Sigmoid colon (tissue), 4 donors: ENCODE measurements around the gene SLC5A4.
"Not testable (repeated sequence)": the region's sequence is repeated elsewhere in the genome, so short reads cannot be mapped to it uniquely, and the experiment has no call there.

Experiments
- POLR2AphosphoS5 ChIP-seq, 4 donors: sonication (generic); formaldehyde crosslinking; IDR thresholded peaks; one replicate each; pipeline ENCODE4 v1.6.1; 2017; ENCODE audit warnings: antibody characterized with exemption in 4 of 4
- TF ChIP-seq, protein P1 (sequence below), 4 experiments: fragments of 450-650 bp in 3 of 4; fragments of 200-600 bp in 1 of 4; IDR thresholded peaks; one replicate each; pipeline ENCODE4 v1.5.1; 2016 to 2019; ENCODE audit warnings: antibody characterized with exemption in 4 of 4, mild to moderate bottlenecking in 3 of 4, moderate library complexity in 2 of 4

DNA sequence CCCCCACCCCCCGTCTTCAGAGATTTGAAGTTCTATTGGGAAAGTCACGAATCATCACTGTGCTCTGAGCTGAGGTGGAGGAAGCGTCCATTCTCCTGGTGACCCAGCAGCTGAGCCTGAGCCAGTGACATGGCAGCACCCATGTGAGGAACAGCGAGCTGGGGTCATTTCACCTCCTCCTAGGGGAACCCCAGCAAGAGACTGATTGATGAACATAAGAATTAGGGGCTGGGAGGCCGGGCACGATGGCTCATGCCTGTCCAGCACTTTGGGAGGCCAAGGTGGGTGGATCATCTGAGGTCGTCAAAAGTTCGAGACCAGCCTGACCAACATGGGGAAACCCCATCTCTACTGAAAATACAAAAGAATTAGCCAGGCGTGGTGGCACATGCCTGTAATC is 61.8 kb downstream of the SLC5A4 start:
- TF ChIP-seq POLR2AphosphoS5 (IDR thresholded peaks at IDR 0.05) = not testable (repeated sequence)
- TF ChIP-seq, protein P1, sequence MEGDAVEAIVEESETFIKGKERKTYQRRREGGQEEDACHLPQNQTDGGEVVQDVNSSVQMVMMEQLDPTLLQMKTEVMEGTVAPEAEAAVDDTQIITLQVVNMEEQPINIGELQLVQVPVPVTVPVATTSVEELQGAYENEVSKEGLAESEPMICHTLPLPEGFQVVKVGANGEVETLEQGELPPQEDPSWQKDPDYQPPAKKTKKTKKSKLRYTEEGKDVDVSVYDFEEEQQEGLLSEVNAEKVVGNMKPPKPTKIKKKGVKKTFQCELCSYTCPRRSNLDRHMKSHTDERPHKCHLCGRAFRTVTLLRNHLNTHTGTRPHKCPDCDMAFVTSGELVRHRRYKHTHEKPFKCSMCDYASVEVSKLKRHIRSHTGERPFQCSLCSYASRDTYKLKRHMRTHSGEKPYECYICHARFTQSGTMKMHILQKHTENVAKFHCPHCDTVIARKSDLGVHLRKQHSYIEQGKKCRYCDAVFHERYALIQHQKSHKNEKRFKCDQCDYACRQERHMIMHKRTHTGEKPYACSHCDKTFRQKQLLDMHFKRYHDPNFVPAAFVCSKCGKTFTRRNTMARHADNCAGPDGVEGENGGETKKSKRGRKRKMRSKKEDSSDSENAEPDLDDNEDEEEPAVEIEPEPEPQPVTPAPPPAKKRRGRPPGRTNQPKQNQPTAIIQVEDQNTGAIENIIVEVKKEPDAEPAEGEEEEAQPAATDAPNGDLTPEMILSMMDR (IDR thresholded peaks at IDR 0.05) = not testable (repeated sequence)
